DOHH2 (cell line): ENCODE data around the gene LCA5L.

Experiments used
- EZH2phosphoT487 ChIP-seq: fragments of 200-600 bp; sonication (generic); IDR thresholded peaks from 2 replicates; pipeline ENCODE4 v1.6.1; 2017; ENCODE audit warnings: borderline replicate concordance, mild to moderate bottlenecking, antibody characterized with exemption, low read length, moderate library complexity, mixed read lengths
- TF ChIP-seq, protein P1 (sequence below): fragments of 200-600 bp; sonication (generic); IDR thresholded peaks from one replicate; pipeline ENCODE4 v1.5.1; 2014; ENCODE audit warnings: antibody characterized with exemption, mild to moderate bottlenecking, low read depth, low read length; ENCODE audit not compliant: poor library complexity, severe bottlenecking

DNA sequence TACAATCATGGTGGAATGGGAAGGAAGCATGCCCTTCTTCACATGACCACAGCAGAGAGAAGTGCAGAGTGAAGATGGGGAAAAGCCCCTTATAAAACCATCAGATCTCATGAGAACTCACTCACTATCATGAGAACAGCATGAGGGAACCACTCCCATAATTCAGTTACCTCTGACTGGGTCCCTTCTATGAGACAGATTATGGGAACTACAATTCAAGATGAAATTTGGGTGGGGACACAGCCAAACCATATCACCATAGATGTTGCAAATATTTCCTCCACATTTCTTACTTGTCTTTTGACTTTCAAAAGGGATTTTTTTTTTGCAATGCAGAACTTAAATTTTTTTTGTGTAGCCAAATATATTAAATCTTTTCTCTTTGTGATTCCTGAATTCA is 21.0 kb upstream of the LCA5L start:
- TF ChIP-seq, protein P1, sequence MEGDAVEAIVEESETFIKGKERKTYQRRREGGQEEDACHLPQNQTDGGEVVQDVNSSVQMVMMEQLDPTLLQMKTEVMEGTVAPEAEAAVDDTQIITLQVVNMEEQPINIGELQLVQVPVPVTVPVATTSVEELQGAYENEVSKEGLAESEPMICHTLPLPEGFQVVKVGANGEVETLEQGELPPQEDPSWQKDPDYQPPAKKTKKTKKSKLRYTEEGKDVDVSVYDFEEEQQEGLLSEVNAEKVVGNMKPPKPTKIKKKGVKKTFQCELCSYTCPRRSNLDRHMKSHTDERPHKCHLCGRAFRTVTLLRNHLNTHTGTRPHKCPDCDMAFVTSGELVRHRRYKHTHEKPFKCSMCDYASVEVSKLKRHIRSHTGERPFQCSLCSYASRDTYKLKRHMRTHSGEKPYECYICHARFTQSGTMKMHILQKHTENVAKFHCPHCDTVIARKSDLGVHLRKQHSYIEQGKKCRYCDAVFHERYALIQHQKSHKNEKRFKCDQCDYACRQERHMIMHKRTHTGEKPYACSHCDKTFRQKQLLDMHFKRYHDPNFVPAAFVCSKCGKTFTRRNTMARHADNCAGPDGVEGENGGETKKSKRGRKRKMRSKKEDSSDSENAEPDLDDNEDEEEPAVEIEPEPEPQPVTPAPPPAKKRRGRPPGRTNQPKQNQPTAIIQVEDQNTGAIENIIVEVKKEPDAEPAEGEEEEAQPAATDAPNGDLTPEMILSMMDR: no peak
- no peak for TF ChIP-seq EZH2phosphoT487
